GM23338 (cell line): ENCODE results near the gene FBXO41. TPM values are rescaled to one million over a fixed set of nuclear protein-coding genes. Genes with fewer than 3 reads are reported as not detected.

Source experiments
- ATAC-seq: fragments of 200-7000 bp; cut with Tn5 transposase; 3 replicates; pipeline ENCODE4 v1.9.1; 2020
- DNase-seq: peaks from one replicate; pipeline ENCODE4 v3.0.0-alpha.2; 2015; ENCODE audit warnings: low spot score
- H2AFZ ChIP-seq: fragments of 200-600 bp; sonication (generic); 2 replicates; pipeline ENCODE4 v1.8.0; 2016; ENCODE audit warnings: antibody characterized with exemption, mild to moderate bottlenecking, moderate library complexity
- H3F3A ChIP-seq: fragments of 200-600 bp; sonication (generic); replicated peaks from 2 replicates; pipeline ENCODE4 v1.8.0; 2017; ENCODE audit warnings: antibody characterized with exemption, mixed run types, low read depth
- H3K27ac ChIP-seq: fragments of 200-600 bp; sonication (generic); 2 replicates; pipeline ENCODE4 v1.6.1; 2016; ENCODE audit warnings: low read depth
- H3K27me3 ChIP-seq: fragments of 200-600 bp; sonication (generic); 2 replicates; pipeline ENCODE4 v1.8.0; 2016; ENCODE audit warnings: mild to moderate bottlenecking, mixed run types, moderate library complexity; ENCODE audit not compliant: insufficient read depth
- H3K36me3 ChIP-seq: fragments of 200-600 bp; sonication (generic); 2 replicates; pipeline ENCODE4 v1.8.0; 2016; ENCODE audit warnings: mild to moderate bottlenecking; ENCODE audit not compliant: insufficient read depth
- H3K4me1 ChIP-seq: fragments of 200-600 bp; sonication (generic); 2 replicates; pipeline ENCODE4 v1.8.0; 2016; ENCODE audit warnings: mild to moderate bottlenecking, moderate library complexity; ENCODE audit not compliant: insufficient read depth
- H3K4me2 ChIP-seq: fragments of 200-600 bp; sonication (generic); 2 replicates; pipeline ENCODE4 v1.7.1; 2017; ENCODE audit warnings: mixed run types
- H3K4me3 ChIP-seq: fragments of 200-600 bp; sonication (generic); 2 replicates; pipeline ENCODE4 v1.6.1; 2016; ENCODE audit warnings: mixed run types
- H3K79me2 ChIP-seq: fragments of 200-600 bp; sonication (generic); replicated peaks from 2 replicates; pipeline ENCODE4 v1.8.0; 2017; ENCODE audit warnings: mild to moderate bottlenecking; ENCODE audit not compliant: insufficient read depth
- H3K9me2 ChIP-seq: fragments of 200-600 bp; sonication (generic); 2 replicates; pipeline ENCODE4 v1.8.0; 2017; ENCODE audit not compliant: insufficient read depth
- H4K20me1 ChIP-seq: fragments of 200-600 bp; sonication (generic); replicated peaks from 2 replicates; pipeline ENCODE4 v1.8.0; 2017; ENCODE audit warnings: mild to moderate bottlenecking; ENCODE audit not compliant: insufficient read depth
- H3K27ac Mint-ChIP-seq: 2 replicates; pipeline ENCODE4 v1.8.0; 2020; ENCODE audit warnings: inconsistent platforms, mild to moderate bottlenecking, moderate library complexity, mixed read lengths
- H3K27me3 Mint-ChIP-seq: 3 replicates; pipeline ENCODE4 v1.8.0; 2022; ENCODE audit warnings: low read depth, mild to moderate bottlenecking, moderate library complexity, mixed read lengths, inconsistent platforms; ENCODE audit not compliant: insufficient read depth, poor library complexity
- H3K36me3 Mint-ChIP-seq: 3 replicates; pipeline ENCODE4 v1.8.0; 2021; ENCODE audit warnings: low read depth, mild to moderate bottlenecking, inconsistent platforms, moderate library complexity, mixed read lengths
- H3K4me1 Mint-ChIP-seq: 3 replicates; pipeline ENCODE4 v1.8.0; 2020; ENCODE audit warnings: mild to moderate bottlenecking, inconsistent platforms, mixed read lengths
- H3K4me3 Mint-ChIP-seq: 3 replicates; pipeline ENCODE4 v1.8.0; 2021; ENCODE audit warnings: moderate library complexity, mild to moderate bottlenecking, inconsistent platforms, mixed read lengths
- H3K9me3 Mint-ChIP-seq: 3 replicates; pipeline ENCODE4 v1.8.0; 2020; ENCODE audit warnings: moderate library complexity, mild to moderate bottlenecking, inconsistent platforms, mixed read lengths
- CREB1 ChIP-seq: fragments of 250-450 bp; sonication (Bioruptor Pico); IDR thresholded peaks from 2 replicates; pipeline ENCODE4 v1.5.0; 2020; ENCODE audit warnings: low read depth, mild to moderate bottlenecking, moderate library complexity
- CTCF ChIP-seq, 2 experiments: fragments of 200-600 bp in 1 of 2; sonication (generic) in 1 of 2; conservative IDR thresholded peaks; 2 replicates each; pipeline versions ENCODE4 v1.5.1 to v1.6.1; 2016 to 2017; ENCODE audit warnings: antibody characterized with exemption in 2 of 2, low read depth in 2 of 2, mild to moderate bottlenecking in 2 of 2, moderate library complexity in 1 of 2
- EZH2phosphoT487 ChIP-seq: fragments of 200-600 bp; sonication (generic); IDR thresholded peaks from one replicate; pipeline ENCODE4 v1.8.1; 2018; ENCODE audit warnings: antibody characterized with exemption; ENCODE audit not compliant: unreplicated experiment
- JUNB ChIP-seq: IDR thresholded peaks from one replicate; pipeline ENCODE4 v1.6.1; 2016; ENCODE audit warnings: antibody characterized with exemption; ENCODE audit not compliant: unreplicated experiment
- NANOG ChIP-seq: IDR thresholded peaks from 2 replicates; pipeline ENCODE4 v1.6.1; 2016; ENCODE audit warnings: antibody characterized with exemption, borderline replicate concordance
- STAT1 ChIP-seq: IDR thresholded peaks from one replicate; pipeline ENCODE4 v1.6.1; 2016; ENCODE audit warnings: antibody characterized with exemption; ENCODE audit not compliant: unreplicated experiment
- ZNF114 ChIP-seq: fragments of 250-450 bp; sonication (Bioruptor Pico); IDR thresholded peaks from 2 replicates; pipeline ENCODE4 v1.5.0; 2020; ENCODE audit warnings: mild to moderate bottlenecking, moderate library complexity
- ZNF331 ChIP-seq: fragments of 250-450 bp; sonication (Bioruptor Pico); IDR thresholded peaks from 2 replicates; pipeline ENCODE4 v1.5.0; 2020; ENCODE audit warnings: low read depth, mild to moderate bottlenecking, moderate library complexity
- polyA plus RNA-seq: library from polyadenylated mRNA; unstranded; fragments of >200 nt; fragmentation: Nextera tagmentation; extraction: Ambion mirVana; gene quantifications from 2 replicates; pipeline ENCODE4 v1.2.1, GENCODE V29; 2016
- total RNA-seq: library from RNA; depleted of rRNA; stranded (reverse); fragments of >200 nt; shearing (Covaris generic); gene quantifications from 2 replicates; pipeline ENCODE4 v1.2.3, GENCODE V29; 2014
- TF ChIP-seq, protein P1 (sequence below): fragments of 250-450 bp; sonication (Bioruptor Pico); IDR thresholded peaks from 2 replicates; pipeline ENCODE4 v1.5.0; 2020; ENCODE audit warnings: mild to moderate bottlenecking, moderate library complexity

Gene FBXO41
- total and polyA plus RNA-seq, 2 experiments from 2014 or later: 3.5 to 13.8 TPM

DNA sequence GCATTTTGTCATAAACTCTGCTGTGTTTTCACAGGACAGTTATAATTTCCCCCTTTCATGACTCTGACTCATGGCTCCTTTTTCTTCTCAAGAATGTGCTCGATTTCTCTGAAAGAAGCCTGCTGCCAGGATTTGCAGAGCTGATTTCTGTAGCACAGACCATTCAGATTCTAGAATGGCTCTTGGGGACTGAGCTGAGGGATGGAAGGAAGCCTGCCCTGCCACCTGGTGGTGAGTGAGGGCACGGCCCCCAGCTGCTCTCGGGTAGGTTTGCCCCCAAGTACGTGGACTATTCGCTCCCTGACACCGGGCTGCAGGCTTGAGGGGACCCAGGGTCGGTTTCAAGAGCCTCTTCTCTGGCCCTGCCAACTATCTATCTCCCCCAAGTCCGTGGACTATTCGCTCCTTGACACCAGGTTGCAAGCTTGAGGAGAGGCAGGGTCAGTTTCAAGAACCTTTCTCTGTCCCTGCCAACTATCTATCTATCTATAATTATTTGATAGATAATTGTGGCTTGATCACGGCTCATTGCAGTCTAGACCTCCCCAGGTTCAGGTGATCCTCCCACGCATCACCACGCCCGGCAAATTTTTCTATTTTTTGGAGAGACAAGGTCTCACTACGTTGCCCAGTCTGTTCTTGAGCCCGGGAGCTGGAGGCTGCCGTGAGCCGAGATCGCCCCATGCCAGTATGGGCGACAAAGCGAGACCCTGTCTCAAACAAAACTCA lies 71.7 kb downstream of the FBXO41 start:
- H3F3A ChIP-seq: no peaks in the 10 kb centered on the region
- Mint-ChIP-seq H3K9me3 (no peaks in the 10 kb centered on the region), H3K27ac (no peak overlapping the region), H3K36me3 (no peaks in the 10 kb centered on the region), H3K4me3 (no peak overlapping the region), H3K4me1 (peaks cover 25% of the 10 kb centered on the region), H3K27me3 (peaks cover 5% of the 10 kb centered on the region)
- H3K27ac ChIP-seq: no peak overlapping the region
- H4K20me1 ChIP-seq: peaks cover 7% of the 10 kb centered on the region
- H3K27me3 ChIP-seq: peaks cover 3% of the 10 kb centered on the region; the same call in 1 of the 2 replicates
- no peaks in the 10 kb centered on the region for H3K36me3 ChIP-seq
- H3K4me3 ChIP-seq: no peak overlapping the region
- H3K9me2 ChIP-seq: no peaks in the 10 kb centered on the region
- TF ChIP-seq CTCF (conservative IDR thresholded peaks at IDR 0.05; ENCODE audit: low read depth in 2 of 2) (peak; percentile 90 to 95), ZNF114 (CRISPR knock-in tag) (no peak)
- DNase-seq: peak; percentile 90
- H3K79me2 ChIP-seq: peaks cover 32% of the 10 kb centered on the region
- H3K4me2 ChIP-seq: peak overlapping the region; percentile 79; the same call in 1 of the 2 replicates
- H2AFZ ChIP-seq: no peak overlapping the region
- H3K4me1 ChIP-seq: peaks cover 11% of the 10 kb centered on the region
- ATAC-seq: peak; percentile 83

DNA sequence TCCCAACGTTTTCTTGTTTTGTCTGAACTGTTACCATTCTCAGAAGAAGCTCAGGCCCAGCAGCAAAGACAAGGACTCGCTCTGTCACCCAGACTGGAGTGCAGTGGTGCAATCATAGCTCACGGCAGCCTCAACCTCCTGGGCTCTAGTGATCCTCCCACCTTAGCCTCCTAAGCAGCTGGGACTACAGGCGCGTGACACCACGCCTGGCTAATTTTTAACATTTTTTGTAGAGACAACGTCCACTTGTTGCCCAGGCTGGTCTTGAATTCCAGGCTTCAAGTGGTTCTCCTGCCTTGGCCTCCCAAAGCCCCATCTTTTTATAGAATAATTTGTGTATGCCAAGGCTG lies 72.2 kb downstream of the FBXO41 start:
- no peak for ATAC-seq
- DNase-seq: no peak
- H3K36me3 Mint-ChIP-seq: no peaks in the 10 kb centered on the region
- peaks cover 8% of the 10 kb centered on the region for H3K27me3 Mint-ChIP-seq
- Histone ChIP-seq H3K4me1 (peaks cover 11% of the 10 kb centered on the region; the same call in 1 of the 2 replicates), H3K36me3 (no peaks in the 10 kb centered on the region), H3K4me3 (no peak overlapping the region), H2AFZ (no peak overlapping the region), H3F3A (no peaks in the 10 kb centered on the region), H3K79me2 (peaks cover 27% of the 10 kb centered on the region), H3K4me2 (no peak overlapping the region), H3K27ac (no peak overlapping the region), H3K27me3 (peaks cover 4% of the 10 kb centered on the region; the same call in 1 of the 2 replicates), H3K9me2 (no peaks in the 10 kb centered on the region), H4K20me1 (peaks cover 2% of the 10 kb centered on the region)
- H3K4me1 Mint-ChIP-seq: peaks cover 23% of the 10 kb centered on the region
- no peaks in the 10 kb centered on the region for H3K9me3 Mint-ChIP-seq
- H3K4me3 Mint-ChIP-seq: no peak overlapping the region
- no peak overlapping the region for H3K27ac Mint-ChIP-seq
- TF ChIP-seq CREB1 (CRISPR knock-in tag): no peak
- TF ChIP-seq CTCF (conservative IDR thresholded peaks at IDR 0.05; ENCODE audit: low read depth in 2 of 2): no peak
- TF ChIP-seq, protein P1, sequence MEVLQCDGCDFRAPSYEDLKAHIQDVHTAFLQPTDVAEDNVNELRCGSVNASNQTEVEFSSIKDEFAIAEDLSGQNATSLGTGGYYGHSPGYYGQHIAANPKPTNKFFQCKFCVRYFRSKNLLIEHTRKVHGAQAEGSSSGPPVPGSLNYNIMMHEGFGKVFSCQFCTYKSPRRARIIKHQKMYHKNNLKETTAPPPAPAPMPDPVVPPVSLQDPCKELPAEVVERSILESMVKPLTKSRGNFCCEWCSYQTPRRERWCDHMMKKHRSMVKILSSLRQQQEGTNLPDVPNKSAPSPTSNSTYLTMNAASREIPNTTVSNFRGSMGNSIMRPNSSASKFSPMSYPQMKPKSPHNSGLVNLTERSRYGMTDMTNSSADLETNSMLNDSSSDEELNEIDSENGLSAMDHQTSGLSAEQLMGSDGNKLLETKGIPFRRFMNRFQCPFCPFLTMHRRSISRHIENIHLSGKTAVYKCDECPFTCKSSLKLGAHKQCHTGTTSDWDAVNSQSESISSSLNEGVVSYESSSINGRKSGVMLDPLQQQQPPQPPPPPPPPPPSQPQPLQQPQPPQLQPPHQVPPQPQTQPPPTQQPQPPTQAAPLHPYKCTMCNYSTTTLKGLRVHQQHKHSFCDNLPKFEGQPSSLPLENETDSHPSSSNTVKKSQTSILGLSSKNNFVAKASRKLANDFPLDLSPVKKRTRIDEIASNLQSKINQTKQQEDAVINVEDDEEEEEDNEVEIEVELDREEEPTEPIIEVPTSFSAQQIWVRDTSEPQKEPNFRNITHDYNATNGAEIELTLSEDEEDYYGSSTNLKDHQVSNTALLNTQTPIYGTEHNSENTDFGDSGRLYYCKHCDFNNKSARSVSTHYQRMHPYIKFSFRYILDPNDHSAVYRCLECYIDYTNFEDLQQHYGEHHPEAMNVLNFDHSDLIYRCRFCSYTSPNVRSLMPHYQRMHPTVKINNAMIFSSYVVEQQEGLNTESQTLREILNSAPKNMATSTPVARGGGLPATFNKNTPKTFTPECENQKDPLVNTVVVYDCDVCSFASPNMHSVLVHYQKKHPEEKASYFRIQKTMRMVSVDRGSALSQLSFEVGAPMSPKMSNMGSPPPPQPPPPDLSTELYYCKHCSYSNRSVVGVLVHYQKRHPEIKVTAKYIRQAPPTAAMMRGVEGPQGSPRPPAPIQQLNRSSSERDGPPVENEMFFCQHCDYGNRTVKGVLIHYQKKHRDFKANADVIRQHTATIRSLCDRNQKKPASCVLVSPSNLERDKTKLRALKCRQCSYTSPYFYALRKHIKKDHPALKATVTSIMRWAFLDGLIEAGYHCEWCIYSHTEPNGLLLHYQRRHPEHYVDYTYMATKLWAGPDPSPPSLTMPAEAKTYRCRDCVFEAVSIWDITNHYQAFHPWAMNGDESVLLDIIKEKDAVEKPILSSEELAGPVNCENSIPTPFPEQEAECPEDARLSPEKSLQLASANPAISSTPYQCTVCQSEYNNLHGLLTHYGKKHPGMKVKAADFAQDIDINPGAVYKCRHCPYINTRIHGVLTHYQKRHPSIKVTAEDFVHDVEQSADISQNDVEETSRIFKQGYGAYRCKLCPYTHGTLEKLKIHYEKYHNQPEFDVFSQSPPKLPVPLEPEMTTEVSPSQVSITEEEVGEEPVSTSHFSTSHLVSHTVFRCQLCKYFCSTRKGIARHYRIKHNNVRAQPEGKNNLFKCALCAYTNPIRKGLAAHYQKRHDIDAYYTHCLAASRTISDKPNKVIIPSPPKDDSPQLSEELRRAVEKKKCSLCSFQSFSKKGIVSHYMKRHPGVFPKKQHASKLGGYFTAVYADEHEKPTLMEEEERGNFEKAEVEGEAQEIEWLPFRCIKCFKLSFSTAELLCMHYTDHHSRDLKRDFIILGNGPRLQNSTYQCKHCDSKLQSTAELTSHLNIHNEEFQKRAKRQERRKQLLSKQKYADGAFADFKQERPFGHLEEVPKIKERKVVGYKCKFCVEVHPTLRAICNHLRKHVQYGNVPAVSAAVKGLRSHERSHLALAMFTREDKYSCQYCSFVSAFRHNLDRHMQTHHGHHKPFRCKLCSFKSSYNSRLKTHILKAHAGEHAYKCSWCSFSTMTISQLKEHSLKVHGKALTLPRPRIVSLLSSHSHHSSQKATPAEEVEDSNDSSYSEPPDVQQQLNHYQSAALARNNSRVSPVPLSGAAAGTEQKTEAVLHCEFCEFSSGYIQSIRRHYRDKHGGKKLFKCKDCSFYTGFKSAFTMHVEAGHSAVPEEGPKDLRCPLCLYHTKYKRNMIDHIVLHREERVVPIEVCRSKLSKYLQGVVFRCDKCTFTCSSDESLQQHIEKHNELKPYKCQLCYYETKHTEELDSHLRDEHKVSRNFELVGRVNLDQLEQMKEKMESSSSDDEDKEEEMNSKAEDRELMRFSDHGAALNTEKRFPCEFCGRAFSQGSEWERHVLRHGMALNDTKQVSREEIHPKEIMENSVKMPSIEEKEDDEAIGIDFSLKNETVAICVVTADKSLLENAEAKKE (CRISPR knock-in tag): no peak
- no peak for TF ChIP-seq JUNB
- TF ChIP-seq NANOG: no peak
- no peak for TF ChIP-seq STAT1
- TF ChIP-seq ZNF114 (CRISPR knock-in tag): no peak
- no peak for TF ChIP-seq EZH2phosphoT487
- no peak for TF ChIP-seq ZNF331
